Brain microvascular endothelial cell (primary cell): ENCODE measurements around the gene TYRP1.

Experiments
- DNase-seq: peaks from one replicate; pipeline ENCODE4 v3.0.0-alpha.2; 2020
- H3K27ac ChIP-seq: fragments of 250-450 bp; sonication (Bioruptor Pico); 2 replicates; pipeline ENCODE4 v1.5.1; 2020; ENCODE audit warnings: mild to moderate bottlenecking, moderate library complexity
- H3K27me3 ChIP-seq: fragments of 250-450 bp; sonication (Bioruptor Pico); replicated peaks from 2 replicates; pipeline ENCODE4 v1.5.1; 2020; ENCODE audit warnings: mild to moderate bottlenecking
- H3K36me3 ChIP-seq: fragments of 250-450 bp; sonication (Bioruptor Pico); replicated peaks from 2 replicates; pipeline ENCODE4 v1.5.1; 2020; ENCODE audit warnings: mild to moderate bottlenecking
- H3K4me3 ChIP-seq: 2 replicates; pipeline ENCODE4 v1.5.1; 2011; ENCODE audit warnings: low read depth, mild to moderate bottlenecking, control low read depth, low read length, moderate library complexity
- in situ Hi-C: cut with HindIII; loops from 2 replicates; pipeline ENCODE4 v1.10.0; 2017; ENCODE audit warnings: low sequenced_read_pairs, low pct_ligation_motif_present
- TF ChIP-seq, protein P1 (sequence below): IDR thresholded peaks from 2 replicates; pipeline ENCODE4 v1.5.1; 2011; ENCODE audit warnings: low read depth, mild to moderate bottlenecking, moderate library complexity, low read length, control low read depth, inconsistent platforms; ENCODE audit errors: missing control alignments

Gene TYRP1

GRCh38 chr9:12716823-12717600 is 23.8 kb downstream of the TYRP1 start:
- H3K4me3 ChIP-seq = no peak overlapping the region
- TF ChIP-seq, protein P1, sequence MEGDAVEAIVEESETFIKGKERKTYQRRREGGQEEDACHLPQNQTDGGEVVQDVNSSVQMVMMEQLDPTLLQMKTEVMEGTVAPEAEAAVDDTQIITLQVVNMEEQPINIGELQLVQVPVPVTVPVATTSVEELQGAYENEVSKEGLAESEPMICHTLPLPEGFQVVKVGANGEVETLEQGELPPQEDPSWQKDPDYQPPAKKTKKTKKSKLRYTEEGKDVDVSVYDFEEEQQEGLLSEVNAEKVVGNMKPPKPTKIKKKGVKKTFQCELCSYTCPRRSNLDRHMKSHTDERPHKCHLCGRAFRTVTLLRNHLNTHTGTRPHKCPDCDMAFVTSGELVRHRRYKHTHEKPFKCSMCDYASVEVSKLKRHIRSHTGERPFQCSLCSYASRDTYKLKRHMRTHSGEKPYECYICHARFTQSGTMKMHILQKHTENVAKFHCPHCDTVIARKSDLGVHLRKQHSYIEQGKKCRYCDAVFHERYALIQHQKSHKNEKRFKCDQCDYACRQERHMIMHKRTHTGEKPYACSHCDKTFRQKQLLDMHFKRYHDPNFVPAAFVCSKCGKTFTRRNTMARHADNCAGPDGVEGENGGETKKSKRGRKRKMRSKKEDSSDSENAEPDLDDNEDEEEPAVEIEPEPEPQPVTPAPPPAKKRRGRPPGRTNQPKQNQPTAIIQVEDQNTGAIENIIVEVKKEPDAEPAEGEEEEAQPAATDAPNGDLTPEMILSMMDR = no peak
- no peak for DNase-seq
- H3K36me3 ChIP-seq = no peaks in the 10 kb centered on the region
- H3K27me3 ChIP-seq = no peaks in the 10 kb centered on the region
- in situ Hi-C loops = loop anchor here (25.0 kb wide), 1 partner anchor 370 kb away; no protein-coding TSS in a partner anchor
- no peak overlapping the region for H3K27ac ChIP-seq

- in situ Hi-C loops = loop anchor here (25.0 kb wide), 1 partner anchor 369 kb away; no protein-coding TSS in a partner anchor
- TF ChIP-seq, protein P1 = no peak
- H3K27ac ChIP-seq = no peak overlapping the region
Measured at GRCh38 chr9:12717907-12718306, 24.7 kb downstream of the TYRP1 start.

GRCh38 chr9:12718482-12719026 is 25.4 kb downstream of the TYRP1 start:
- Histone ChIP-seq H3K27me3 (no peaks in the 10 kb centered on the region), H3K4me3 (no peak overlapping the region), H3K27ac (peak overlapping the region; percentile 42), H3K36me3 (no peaks in the 10 kb centered on the region)
- TF ChIP-seq, protein P1 = no peak
- in situ Hi-C loops = loop anchor here (25.0 kb wide), 1 partner anchor 369 kb away; no protein-coding TSS in a partner anchor
- peak; percentile 82 for DNase-seq

More at GRCh38 chr9:12717907-12718306, 24.7 kb downstream of the TYRP1 start:
- DNase-seq = no peak
- no peaks in the 10 kb centered on the region for H3K36me3 ChIP-seq
- no peaks in the 10 kb centered on the region for H3K27me3 ChIP-seq
- no peak overlapping the region for H3K4me3 ChIP-seq

DNA sequence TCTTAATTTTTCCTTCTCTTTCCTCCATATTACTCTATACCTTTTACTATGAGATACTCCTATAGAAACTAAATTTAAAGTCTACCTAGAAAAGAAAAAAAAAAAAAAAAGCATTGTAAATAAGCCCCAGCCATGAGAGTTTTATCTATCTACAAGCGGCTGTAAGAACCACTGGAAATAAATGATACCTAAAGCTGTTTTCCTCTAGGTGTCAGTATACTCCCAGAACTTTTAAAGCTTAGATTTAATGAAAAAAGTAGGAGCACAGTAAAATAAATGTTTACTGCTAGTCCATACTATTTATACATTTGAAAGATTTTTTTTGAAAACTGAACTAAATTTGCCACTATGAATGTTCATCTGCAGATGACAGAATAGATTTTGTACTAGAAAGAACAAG is 26.2 kb downstream of the TYRP1 start:
- no peaks in the 10 kb centered on the region for H3K36me3 ChIP-seq
- in situ Hi-C loops = loop anchor here (25.0 kb wide), 1 partner anchor 368 kb away; no protein-coding TSS in a partner anchor
- no peaks in the 10 kb centered on the region for H3K27me3 ChIP-seq
- TF ChIP-seq, protein P1 = peak; percentile 39
- H3K4me3 ChIP-seq = no peak overlapping the region
- no peak for DNase-seq
- no peak overlapping the region for H3K27ac ChIP-seq

- TF ChIP-seq, protein P1 = no peak
- Histone ChIP-seq H3K27me3 (no peaks in the 10 kb centered on the region), H3K36me3 (no peaks in the 10 kb centered on the region), H3K27ac (no peak overlapping the region), H3K4me3 (no peak overlapping the region)
- no peak for DNase-seq
- in situ Hi-C loops = loop anchor here (25.0 kb wide), 1 partner anchor 367 kb away; no protein-coding TSS in a partner anchor
Measured at GRCh38 chr9:12720551-12720950, 27.4 kb downstream of the TYRP1 start.
